Natural killer cell (primary cell): ENCODE measurements around the gene GARIN5A. TPM values are rescaled to one million over a fixed set of nuclear protein-coding genes. Genes with fewer than 3 reads are reported as not detected.

Experiments
- ATAC-seq, 3 donors: fragments of 150-1000 bp in 2 of 3; fragments of 200-7000 bp in 1 of 3; cut with Tn5 transposase; 1 replicate in 1 of 3; 2 replicates in 2 of 3; pipeline ENCODE4 v1.10.0; 2021; ENCODE audit warnings: mild to moderate bottlenecking in 2 of 3, moderate library complexity in 2 of 3
- DNase-seq, 2 donors: peaks; one replicate each; pipeline versions ENCODE4 v3.0.0 to v3.0.0-alpha.2; 2013 to 2021; ENCODE audit warnings: mixed read lengths in 1 of 2
- H3K27ac ChIP-seq: one replicate; pipeline ENCODE4 v1.5.1; 2013; ENCODE audit warnings: mild to moderate bottlenecking, low read length
- H3K27me3 ChIP-seq: one replicate; pipeline ENCODE4 v1.6.1; 2013; ENCODE audit warnings: low read length; ENCODE audit not compliant: control insufficient read depth, insufficient read depth
- H3K36me3 ChIP-seq: one replicate; pipeline ENCODE4 v1.6.1; 2013; ENCODE audit warnings: low read length; ENCODE audit not compliant: control insufficient read depth, insufficient read depth
- H3K4me1 ChIP-seq: one replicate; pipeline ENCODE4 v1.6.1; 2013; ENCODE audit warnings: low read length; ENCODE audit not compliant: control insufficient read depth, insufficient read depth
- H3K4me3 ChIP-seq: one replicate; pipeline ENCODE4 v1.5.1; 2013; ENCODE audit warnings: low read length
- H3K9me3 ChIP-seq: one replicate; pipeline ENCODE4 v1.6.1; 2013; ENCODE audit warnings: low read length; ENCODE audit not compliant: control insufficient read depth, insufficient read depth
- H3K27ac Mint-ChIP-seq, 2 donors: one replicate each; pipeline ENCODE4 v1.8.0; 2022; ENCODE audit warnings: mild to moderate bottlenecking in 2 of 2, mixed read lengths in 2 of 2, moderate library complexity in 1 of 2
- H3K27me3 Mint-ChIP-seq, 2 donors: one replicate each; pipeline ENCODE4 v1.8.0; 2022; ENCODE audit warnings: low read depth in 2 of 2, mixed read lengths in 2 of 2
- H3K36me3 Mint-ChIP-seq: one replicate; pipeline ENCODE4 v1.8.0; 2022; ENCODE audit warnings: mixed read lengths
- H3K4me1 Mint-ChIP-seq, 2 donors: one replicate each; pipeline ENCODE4 v1.8.0; 2022; ENCODE audit warnings: mixed read lengths in 2 of 2
- H3K4me3 Mint-ChIP-seq: one replicate; pipeline ENCODE4 v1.8.0; 2022; ENCODE audit warnings: mild to moderate bottlenecking, moderate library complexity, mixed read lengths
- H3K9me3 Mint-ChIP-seq, 2 donors: one replicate each; pipeline ENCODE4 v1.8.0; 2022; ENCODE audit warnings: mixed read lengths in 2 of 2
- WGBS: methylation state at CpG from one replicate; pipeline ENCODE4 v1.1.7; 2013; ENCODE audit warnings: missing lambda C conversion rate; ENCODE audit not compliant: insufficient coverage; 5-methylcytosine and 5-hydroxymethylcytosine counted together
- intact Hi-C: fragments of 100-400 bp; cut with micrococcal nuclease; formaldehyde crosslinking; loops from one replicate; pipeline ENCODE4 v1.14.2; 2022
- total RNA-seq, 4 donors: library from RNA; stranded (reverse); fragments of 120-200 nt in 1 of 4; gene quantifications; one replicate each; pipeline versions ENCODE4 v1.2.3 to v1.2.4, GENCODE V29; 2013 to 2022
- TF ChIP-seq, protein P1 (sequence below): fragments of 200-600 bp; IDR thresholded peaks from one replicate; pipeline ENCODE4 v1.8.0; 2022; ENCODE audit warnings: antibody characterized with exemption

The GARIN5A gene
- total RNA-seq, 3 donors from 2014 or later (not counting 1 experiment from before 2014, with no cell fraction given) = 0.59 TPM; not detected in 2

- Histone ChIP-seq H3K9me3 (no peaks in the 10 kb centered on the region), H3K4me3 (no peak overlapping the region), H3K36me3 (no peaks in the 10 kb centered on the region), H3K27ac (no peak overlapping the region), H3K4me1 (peaks cover 33% of the 10 kb centered on the region), H3K27me3 (peaks cover 8% of the 10 kb centered on the region)
- Mint-ChIP-seq H3K4me1 (peaks cover 9 to 22% of the 10 kb centered on the region in 2 donors), H3K4me3 (peak overlapping the region; percentile 75), H3K27me3 (peaks cover 13 to 20% of the 10 kb centered on the region in 2 donors), H3K9me3 (no peaks in the 10 kb centered on the region), H3K36me3 (no peaks in the 10 kb centered on the region), H3K27ac (peak overlapping the region; percentile 10 to 92)
- intact Hi-C loops = no loop called here
- ATAC-seq (no peak), DNase-seq (no peak)
- WGBS = 86% methylated on average over 19 of the region's 19 CpGs
- TF ChIP-seq, protein P1, sequence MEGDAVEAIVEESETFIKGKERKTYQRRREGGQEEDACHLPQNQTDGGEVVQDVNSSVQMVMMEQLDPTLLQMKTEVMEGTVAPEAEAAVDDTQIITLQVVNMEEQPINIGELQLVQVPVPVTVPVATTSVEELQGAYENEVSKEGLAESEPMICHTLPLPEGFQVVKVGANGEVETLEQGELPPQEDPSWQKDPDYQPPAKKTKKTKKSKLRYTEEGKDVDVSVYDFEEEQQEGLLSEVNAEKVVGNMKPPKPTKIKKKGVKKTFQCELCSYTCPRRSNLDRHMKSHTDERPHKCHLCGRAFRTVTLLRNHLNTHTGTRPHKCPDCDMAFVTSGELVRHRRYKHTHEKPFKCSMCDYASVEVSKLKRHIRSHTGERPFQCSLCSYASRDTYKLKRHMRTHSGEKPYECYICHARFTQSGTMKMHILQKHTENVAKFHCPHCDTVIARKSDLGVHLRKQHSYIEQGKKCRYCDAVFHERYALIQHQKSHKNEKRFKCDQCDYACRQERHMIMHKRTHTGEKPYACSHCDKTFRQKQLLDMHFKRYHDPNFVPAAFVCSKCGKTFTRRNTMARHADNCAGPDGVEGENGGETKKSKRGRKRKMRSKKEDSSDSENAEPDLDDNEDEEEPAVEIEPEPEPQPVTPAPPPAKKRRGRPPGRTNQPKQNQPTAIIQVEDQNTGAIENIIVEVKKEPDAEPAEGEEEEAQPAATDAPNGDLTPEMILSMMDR = no peak
Observed at GRCh38 chr19:50433201-50434180, 43.2 kb downstream of the GARIN5A start.

- H3K36me3 Mint-ChIP-seq = no peaks in the 10 kb centered on the region
- peak; percentile 27 to 38 for DNase-seq
Observed at GRCh38 chr19:50432221-50433028, 44.2 kb downstream of the GARIN5A start, which contains the start of gene MYBPC2. TSS of gene MYBPC2 (plus strand) at chr19:50432892. CDS start at chr19:50432954, 62 bp downstream.

GRCh38 chr19:50431343-50432220 lies 45.1 kb downstream of the GARIN5A start:
- Histone ChIP-seq H3K4me1 (peaks cover 45% of the 10 kb centered on the region), H3K4me3 (peak overlapping the region; percentile 49), H3K27ac (peak overlapping the region; percentile 74), H3K36me3 (no peaks in the 10 kb centered on the region), H3K27me3 (peaks cover 11% of the 10 kb centered on the region), H3K9me3 (no peaks in the 10 kb centered on the region)
- ATAC-seq (peak; percentile 92 to 96 (median 92)), DNase-seq (peak; percentile 87 to 93)
- intact Hi-C loops = no loop called here
- Mint-ChIP-seq H3K36me3 (no peaks in the 10 kb centered on the region), H3K27ac (peak overlapping the region; percentile 77 to 92), H3K9me3 (no peaks in the 10 kb centered on the region), H3K4me1 (peaks cover 9 to 22% of the 10 kb centered on the region in 2 donors), H3K27me3 (peaks cover 6 to 16% of the 10 kb centered on the region in 2 donors), H3K4me3 (peak overlapping the region; percentile 94)
- TF ChIP-seq, protein P1 = no peak
- WGBS = under 1% methylated on average over 48 of the region's 54 CpGs

More at GRCh38 chr19:50432221-50433028, 44.2 kb downstream of the GARIN5A start, which contains the start of gene MYBPC2:
- Mint-ChIP-seq H3K4me1 (peaks cover 9 to 22% of the 10 kb centered on the region in 2 donors), H3K27ac (peak within 1 kb of the TSS; percentile 77 to 92), H3K27me3 (peaks cover 13 to 20% of the 10 kb centered on the region in 2 donors), H3K4me3 (peak within 1 kb of the TSS; percentile 94), H3K9me3 (no peaks in the 10 kb centered on the region)
- Histone ChIP-seq H3K27ac (peak within 1 kb of the TSS; percentile 74), H3K27me3 (peaks cover 11% of the 10 kb centered on the region), H3K9me3 (no peaks in the 10 kb centered on the region), H3K4me3 (peak within 1 kb of the TSS; percentile 49), H3K36me3 (no peaks in the 10 kb centered on the region), H3K4me1 (peaks cover 43% of the 10 kb centered on the region)
- peak in 1 of 3 donors; percentile 9 for ATAC-seq
- TF ChIP-seq, protein P1 = no peak
- intact Hi-C loops = no loop called here
- 5% methylated on average over 40 of the region's 40 CpGs for WGBS
